ENCODE data around the gene ICE2. TPM values are rescaled to one million over a fixed set of nuclear protein-coding genes. Genes with fewer than 3 reads are reported as not detected.

ICE2 gene
- total and polyA plus RNA-seq, 2 of the 8 experiments (the other 6 are each of a cell fraction or from before 2014, with no cell fraction given) = 40.0 to 87.3 TPM

DNA sequence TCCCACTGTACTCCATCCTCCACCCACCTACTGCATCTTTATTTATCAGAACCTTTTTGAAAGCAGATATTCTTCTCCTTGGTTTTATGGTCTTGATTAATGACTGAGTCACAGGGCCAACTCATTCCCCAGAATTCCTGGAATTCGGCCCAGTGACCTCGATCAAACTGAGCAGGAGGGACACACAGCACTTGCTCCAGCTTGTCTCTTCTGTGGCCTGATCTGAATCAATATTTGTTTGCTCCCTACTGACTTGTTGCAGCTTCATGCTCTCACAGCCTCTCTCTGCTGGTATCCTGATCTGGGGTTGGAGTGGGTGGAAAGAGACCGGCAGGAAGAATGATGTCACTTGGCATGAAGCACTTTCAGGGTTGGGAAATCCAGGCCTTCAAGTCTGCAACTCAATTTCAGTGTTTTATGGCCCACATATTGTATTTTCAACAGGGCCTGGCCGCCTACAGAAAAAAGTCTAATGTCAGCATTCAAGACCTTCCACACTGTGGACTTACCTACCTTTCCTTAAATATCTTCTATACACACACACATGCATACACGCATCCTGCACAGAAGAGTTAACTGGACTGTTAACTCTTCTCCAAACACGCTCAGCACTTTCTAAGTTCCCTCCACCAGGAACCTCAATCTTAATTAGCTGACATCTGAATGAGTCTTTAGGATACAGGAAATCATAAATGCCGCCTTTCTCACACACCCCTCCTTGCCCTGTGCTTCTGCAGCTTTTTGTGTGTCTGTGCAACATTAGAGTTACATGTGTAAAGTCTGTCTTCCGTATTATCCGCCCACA is 85.8 kb downstream of the ICE2 start (continued):
- TF ChIP-seq CHD7 (IDR thresholded peaks at IDR 0.05; ENCODE audit: insufficient replicate concordance, low read length) = no peak
- no peak for TF ChIP-seq HDAC6 (IDR thresholded peaks at IDR 0.05; ENCODE audit: low read depth, low read length)
- TF ChIP-seq E2F6 (IDR thresholded peaks at IDR 0.05) = no peak
- TF ChIP-seq POLR2A (IDR thresholded peaks at IDR 0.05; ENCODE audit: control extremely low read depth in 1 of 2, low read depth in 2 of 2, low read length in 2 of 2) = peak in 1 of 2 experiments; percentile 53; a peak in 1 of 3 replicates

Data from H1 (cell line).